GM21737 (cell line): ENCODE measurements around the gene GLS.
"Not testable (repeated sequence)": the region's sequence is repeated elsewhere in the genome, so short reads cannot be mapped to it uniquely, and the experiment has no call there.

Experiments
- ATAC-seq: cut with Tn5 transposase; IDR thresholded peaks from one replicate; pipeline ENCODE4 v1.9.1; 2021; ENCODE audit warnings: mild to moderate bottlenecking, moderate library complexity; ENCODE audit not compliant: unreplicated experiment

GLS gene

GRCh38 chr2:190882856-190883582, 2.4 kb downstream of the GLS start:
- ATAC-seq, result no peak

- ATAC-seq, result not testable (repeated sequence)
Observed at GRCh38 chr2:190885844-190886243, 5.2 kb downstream of the GLS start.

DNA sequence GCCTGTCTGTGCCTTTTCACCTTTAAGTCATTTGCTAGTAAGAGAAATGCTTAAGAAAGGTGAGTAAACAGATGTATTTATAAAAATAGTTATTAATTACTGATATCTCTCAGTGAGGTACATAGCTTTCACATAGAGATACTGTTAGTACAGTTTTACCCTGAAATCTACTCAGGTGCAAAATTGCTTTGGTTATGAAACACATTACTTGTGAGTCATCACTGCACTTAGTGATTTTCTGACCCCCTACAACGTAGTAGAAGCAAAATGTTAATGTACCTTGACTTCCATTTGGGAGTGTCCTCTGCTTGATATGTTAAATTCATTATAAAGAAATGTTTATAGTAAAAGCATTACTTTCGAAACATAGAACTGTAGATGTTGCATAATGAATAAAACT, 6.5 kb downstream of the GLS start:
- ATAC-seq, result peak; percentile 52

DNA sequence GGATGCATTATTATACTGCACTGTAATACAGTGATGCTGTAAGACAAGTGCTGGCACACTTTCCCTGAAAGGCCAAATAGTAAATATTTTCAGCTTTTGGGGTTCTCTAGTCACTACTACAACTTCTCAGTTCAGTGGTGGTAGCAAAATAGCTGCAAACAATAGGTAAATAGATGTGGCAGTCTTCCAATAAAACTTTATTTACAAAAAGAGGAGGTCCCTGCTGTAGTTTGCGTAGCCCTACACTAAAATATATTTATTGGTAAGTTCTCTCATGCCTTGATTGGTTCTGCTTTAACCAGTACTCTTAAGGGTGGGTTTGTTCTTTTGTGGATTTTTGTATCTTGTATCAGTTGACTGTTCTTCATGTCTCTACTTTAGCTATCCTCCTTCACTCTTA, 7.8 kb downstream of the GLS start:
- no peak for ATAC-seq

DNA sequence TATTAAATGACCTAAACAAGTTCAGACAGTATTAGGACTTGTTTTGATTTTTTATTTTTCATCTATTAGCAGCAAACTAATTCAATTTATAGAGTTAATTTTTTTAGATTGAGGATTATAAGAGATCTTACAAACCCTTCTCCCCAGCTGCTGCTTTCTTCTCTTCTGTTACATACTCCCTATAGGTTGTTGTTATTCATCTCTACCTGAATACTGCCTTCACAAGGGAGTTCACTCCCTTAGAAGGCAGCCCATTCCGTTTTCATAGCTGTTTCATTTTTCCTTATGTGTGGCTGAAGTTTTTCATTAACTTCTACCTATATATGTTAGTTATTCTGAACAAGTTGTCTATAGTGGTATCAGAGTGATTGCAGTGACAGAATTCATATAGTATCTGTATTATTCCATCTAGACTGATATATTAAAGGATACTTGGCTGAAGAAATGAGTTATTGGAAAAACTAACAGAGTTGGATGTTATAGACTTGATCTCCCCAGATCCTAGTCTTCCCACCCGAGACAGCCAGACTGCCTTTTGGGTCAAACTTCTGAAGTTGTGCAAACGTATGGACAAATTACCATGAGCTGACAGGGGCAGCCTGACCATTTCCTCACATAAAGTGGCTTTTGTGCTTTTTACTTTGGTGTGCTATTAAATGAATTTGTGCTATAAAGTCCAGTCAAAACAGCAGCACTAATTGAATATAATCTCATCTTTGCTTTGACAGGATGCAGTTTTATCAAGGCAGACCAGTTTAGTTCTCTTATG, 8.7 kb downstream of the GLS start:
- no peak for ATAC-seq

GRCh38 chr2:190891372-190891771, 10.8 kb downstream of the GLS start:
- ATAC-seq, result no peak

DNA sequence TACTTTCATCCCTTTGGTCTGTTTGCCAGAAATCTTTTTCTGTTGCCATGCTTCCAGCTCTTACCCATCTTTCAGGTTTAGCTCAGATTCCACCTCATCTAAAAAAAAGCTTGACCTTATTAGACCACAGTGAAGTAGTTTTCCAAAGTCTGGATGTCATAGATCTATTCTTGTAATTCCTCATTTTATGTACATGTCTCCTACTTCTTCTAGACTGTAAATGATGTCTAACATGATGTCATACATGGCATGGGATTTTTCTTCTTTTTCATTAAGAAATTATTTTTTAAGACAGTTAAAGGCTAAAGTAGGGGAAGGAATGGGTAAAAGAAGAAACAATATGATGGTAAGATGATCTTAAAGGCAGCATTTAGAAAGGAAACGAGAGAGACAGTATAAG, 11.3 kb downstream of the GLS start:
- ATAC-seq, result no peak

DNA sequence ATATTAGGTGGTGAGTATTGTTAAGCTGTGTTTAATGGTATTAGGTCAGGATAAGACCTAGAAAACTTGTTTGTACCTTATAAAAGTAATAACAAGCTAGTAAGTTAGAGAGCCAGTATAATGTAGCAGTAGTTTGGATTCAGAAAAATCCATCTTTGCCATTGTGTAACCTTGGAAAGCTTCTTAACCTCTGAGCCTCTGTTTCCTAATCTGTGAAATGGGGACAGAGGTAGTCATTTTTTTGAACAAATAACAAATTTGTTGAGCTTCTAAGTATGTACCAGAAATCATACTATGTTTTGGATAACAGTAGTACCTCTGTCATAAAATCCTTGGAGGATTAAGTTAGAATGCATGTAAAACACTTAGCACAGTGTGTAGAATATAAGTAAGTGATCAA, 12.5 kb downstream of the GLS start:
- ATAC-seq, result no peak

GRCh38 chr2:190896477-190896876, 15.9 kb downstream of the GLS start:
- ATAC-seq, result no peak

- ATAC-seq, result no peak
Observed at GRCh38 chr2:190903693-190904450, 23.3 kb downstream of the GLS start.

DNA sequence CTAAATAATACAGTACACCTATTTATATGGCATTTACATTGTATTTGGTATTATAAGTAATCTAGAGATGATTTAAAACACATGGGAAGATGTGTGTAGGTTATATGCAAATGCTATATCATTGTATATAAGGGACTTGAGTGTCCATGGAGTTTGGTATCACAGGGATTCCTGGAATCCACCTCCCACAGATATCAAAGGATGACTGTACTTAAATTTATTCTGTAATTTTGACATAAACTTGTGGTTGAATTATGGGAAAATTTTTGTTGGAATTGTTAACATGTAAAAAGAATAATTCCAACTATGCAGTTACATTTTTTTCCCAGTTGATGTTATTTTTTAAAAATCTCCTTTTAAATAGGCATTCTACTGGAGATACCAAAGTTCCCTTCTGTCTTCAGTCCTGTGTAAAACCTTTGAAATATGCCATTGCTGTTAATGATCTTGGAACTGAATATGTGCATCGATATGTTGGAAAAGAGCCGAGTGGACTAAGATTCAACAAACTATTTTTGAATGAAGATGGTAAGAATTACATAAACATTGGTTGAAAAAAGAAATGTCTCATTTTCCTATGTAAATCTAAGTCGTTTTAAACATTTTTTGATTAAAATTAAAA, 24.1 kb downstream of the GLS start:
- ATAC-seq, result no peak

DNA sequence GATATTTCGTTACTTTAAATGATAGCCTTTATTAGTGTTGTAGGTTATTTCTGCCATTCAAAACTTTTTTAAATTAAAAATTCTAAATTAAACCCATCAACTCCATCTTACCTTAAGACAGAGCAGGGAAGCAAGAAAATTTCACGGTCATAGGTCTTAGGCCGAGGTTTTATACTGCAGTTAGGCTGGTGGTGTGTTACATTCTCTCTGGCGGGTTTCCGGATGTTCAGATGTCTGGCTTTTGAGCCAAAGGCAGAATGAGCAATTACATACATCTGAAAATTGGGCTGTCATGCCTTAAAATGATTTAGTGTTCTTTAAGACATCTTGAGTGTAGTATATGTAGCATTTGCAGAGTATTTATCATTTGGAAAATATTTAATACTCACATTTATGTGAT, 27.9 kb downstream of the GLS start:
- no peak for ATAC-seq

GRCh38 chr2:190909680-190910079, 29.1 kb downstream of the GLS start:
- no peak for ATAC-seq

- ATAC-seq, result no peak
Observed at GRCh38 chr2:190910341-190911136, 29.9 kb downstream of the GLS start.

GRCh38 chr2:190911813-190912212, 31.2 kb downstream of the GLS start:
- peak; percentile 91 for ATAC-seq

DNA sequence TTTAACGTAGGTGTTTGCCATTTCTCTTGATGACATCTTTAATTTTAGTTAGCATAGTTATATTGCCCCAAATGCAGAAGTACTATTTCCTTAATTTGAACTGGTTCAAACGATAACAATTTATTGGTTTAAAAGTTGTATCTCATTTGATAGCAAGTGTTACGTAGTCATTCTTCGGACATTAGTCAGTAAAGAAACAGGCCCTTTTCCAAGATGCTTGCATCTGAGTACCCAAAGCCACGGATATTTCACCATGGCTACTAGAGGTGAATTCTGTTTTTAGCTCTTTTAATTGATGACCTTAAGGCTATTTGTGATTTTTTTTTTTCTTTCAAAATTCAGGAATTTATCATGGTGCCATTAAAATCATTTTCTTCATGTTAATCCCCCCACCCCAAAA, 32.1 kb downstream of the GLS start:
- ATAC-seq, result no peak

DNA sequence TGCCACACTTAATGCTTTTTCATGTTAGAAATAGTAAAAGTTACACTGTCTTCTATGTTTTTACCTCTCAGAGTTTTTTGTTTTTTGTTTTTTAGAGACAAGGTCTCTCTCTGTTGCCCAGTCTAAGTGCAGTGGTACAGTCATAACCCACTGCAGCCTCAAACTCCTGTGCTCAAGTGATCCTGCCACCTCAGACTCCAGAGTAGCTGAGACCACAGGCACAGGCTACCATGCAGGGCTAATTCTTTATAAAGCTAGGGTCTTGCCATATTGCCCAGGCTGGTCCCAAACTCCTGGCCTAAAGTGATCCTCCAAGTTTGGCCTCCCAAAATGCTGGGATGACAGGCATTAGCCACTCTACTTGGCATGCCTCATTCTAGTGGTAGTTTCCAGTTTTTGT, 33.1 kb downstream of the GLS start:
- ATAC-seq, result no peak

DNA sequence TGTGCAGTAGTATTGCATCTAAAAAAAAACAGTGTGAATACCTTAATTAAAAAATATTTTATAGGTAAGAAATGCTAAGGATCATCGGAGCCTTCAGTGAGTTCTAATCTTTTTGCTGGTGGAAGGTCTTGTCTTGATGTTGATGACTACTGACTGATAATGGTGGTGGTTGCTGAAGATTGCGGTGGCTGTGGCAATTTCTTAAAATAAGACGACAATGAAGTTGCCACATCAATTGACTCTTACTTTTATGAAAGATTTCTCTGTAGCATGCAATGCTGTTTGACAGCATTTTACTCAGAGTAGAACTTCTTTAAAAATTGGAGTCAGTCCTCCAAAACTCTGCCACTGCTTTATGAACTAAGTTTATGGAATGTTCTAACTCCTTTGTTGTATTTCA, 36.2 kb downstream of the GLS start:
- no peak for ATAC-seq

DNA sequence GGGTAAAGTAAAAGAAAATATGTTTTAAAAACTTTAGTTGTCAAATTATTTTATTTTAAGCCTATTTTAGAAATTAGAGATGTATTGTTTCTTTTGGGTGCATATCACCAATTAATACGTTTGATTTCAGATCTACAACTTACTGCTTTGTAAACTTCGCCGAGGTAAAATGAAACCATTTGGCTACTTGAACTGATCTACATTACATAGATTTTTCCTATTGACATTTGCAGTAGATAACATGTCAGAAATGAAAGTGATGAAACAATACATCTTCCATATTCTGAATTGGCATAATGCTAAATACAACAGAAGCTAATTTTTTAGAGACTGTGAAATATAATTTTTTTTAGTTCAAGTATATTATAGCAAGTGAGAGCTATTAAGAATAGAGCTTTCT, 39.5 kb downstream of the GLS start:
- no peak for ATAC-seq

GRCh38 chr2:190922376-190922775, 41.8 kb downstream of the GLS start:
- no peak for ATAC-seq

DNA sequence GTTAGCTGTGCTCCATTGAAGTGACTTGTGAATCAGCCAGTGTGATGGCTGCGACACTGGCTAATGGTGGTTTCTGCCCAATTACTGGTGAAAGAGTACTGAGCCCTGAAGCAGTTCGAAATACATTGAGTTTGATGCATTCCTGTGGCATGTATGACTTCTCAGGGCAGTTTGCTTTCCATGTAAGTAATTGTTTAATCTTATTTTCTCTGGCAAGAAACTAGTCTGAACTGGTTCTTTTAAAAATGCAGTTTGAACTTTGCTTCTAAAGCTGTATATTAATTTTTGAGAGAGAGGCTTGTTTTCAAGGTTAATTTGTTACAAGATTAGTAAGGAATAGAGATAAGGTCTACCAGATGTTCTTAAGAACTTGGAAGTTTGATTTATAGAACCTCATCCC, 46.7 kb downstream of the GLS start:
- ATAC-seq, result no peak
